HUES48 (cell line): ENCODE results near the gene RASSF7.

Source experiments
- H3K27ac ChIP-seq: one replicate; pipeline ENCODE4 v1.7.0; 2013; ENCODE audit warnings: low read depth, low read length, inconsistent platforms
- H3K27me3 ChIP-seq: 2 replicates; pipeline ENCODE4 v1.6.1; 2013; ENCODE audit warnings: mild to moderate bottlenecking, low read length; ENCODE audit not compliant: control insufficient read depth, insufficient read depth
- H3K36me3 ChIP-seq: 2 replicates; pipeline ENCODE4 v1.6.1; 2013; ENCODE audit warnings: low read length; ENCODE audit not compliant: control insufficient read depth, insufficient read depth
- H3K4me1 ChIP-seq: 2 replicates; pipeline ENCODE4 v1.6.1; 2013; ENCODE audit warnings: mild to moderate bottlenecking, low read length; ENCODE audit not compliant: control insufficient read depth, insufficient read depth
- H3K4me3 ChIP-seq: 2 replicates; pipeline ENCODE4 v1.5.1; 2013; ENCODE audit warnings: mild to moderate bottlenecking, low read depth, low read length
- H3K9ac ChIP-seq: 2 replicates; pipeline ENCODE4 v1.6.1; 2013; ENCODE audit warnings: mild to moderate bottlenecking, low read depth, low read length, moderate library complexity
- H3K9me3 ChIP-seq: 2 replicates; pipeline ENCODE4 v1.6.1; 2013; ENCODE audit warnings: low read length; ENCODE audit not compliant: control insufficient read depth, insufficient read depth

Gene RASSF7

GRCh38 chr11:544817-545166, 16.0 kb upstream of the RASSF7 start:
- no peak overlapping the region for H3K9ac ChIP-seq
- no peak overlapping the region for H3K27ac ChIP-seq
- H3K4me3 ChIP-seq, result no peak overlapping the region
- H3K36me3 ChIP-seq, result no peaks in the 10 kb centered on the region
- H3K9me3 ChIP-seq, result no peaks in the 10 kb centered on the region
- no peaks in the 10 kb centered on the region for H3K4me1 ChIP-seq
- no peaks in the 10 kb centered on the region for H3K27me3 ChIP-seq

- H3K9ac ChIP-seq, result no peak overlapping the region
- no peaks in the 10 kb centered on the region for H3K36me3 ChIP-seq
- H3K4me3 ChIP-seq, result no peak overlapping the region
- H3K27ac ChIP-seq, result no peak overlapping the region
- no peaks in the 10 kb centered on the region for H3K4me1 ChIP-seq
- no peaks in the 10 kb centered on the region for H3K27me3 ChIP-seq
- no peaks in the 10 kb centered on the region for H3K9me3 ChIP-seq
These were observed 15.6 kb upstream of the RASSF7 start for GRCh38 chr11:545171-545570.

GRCh38 chr11:548700-549603, 11.8 kb upstream of the RASSF7 start:
- H3K4me3 ChIP-seq, result no peak overlapping the region
- no peaks in the 10 kb centered on the region for H3K27me3 ChIP-seq
- no peaks in the 10 kb centered on the region for H3K4me1 ChIP-seq
- peak overlapping the region; percentile 5 for H3K27ac ChIP-seq
- no peak overlapping the region for H3K9ac ChIP-seq
- no peaks in the 10 kb centered on the region for H3K9me3 ChIP-seq
- no peaks in the 10 kb centered on the region for H3K36me3 ChIP-seq

GRCh38 chr11:550021-550745, 10.6 kb upstream of the RASSF7 start:
- Histone ChIP-seq H3K27ac (no peak overlapping the region), H3K9ac (no peak overlapping the region), H3K9me3 (no peaks in the 10 kb centered on the region), H3K27me3 (no peaks in the 10 kb centered on the region; the same call in 1 of the 2 replicates), H3K36me3 (no peaks in the 10 kb centered on the region), H3K4me3 (no peak overlapping the region), H3K4me1 (no peaks in the 10 kb centered on the region)

- H3K4me1 ChIP-seq, result no peaks in the 10 kb centered on the region
- H3K27me3 ChIP-seq, result peaks cover 3% of the 10 kb centered on the region; the same call in 1 of the 2 replicates
- no peak overlapping the region for H3K4me3 ChIP-seq
- no peak overlapping the region for H3K9ac ChIP-seq
- H3K9me3 ChIP-seq, result no peaks in the 10 kb centered on the region
- no peak overlapping the region for H3K27ac ChIP-seq
- H3K36me3 ChIP-seq, result no peaks in the 10 kb centered on the region
These were observed 10.1 kb upstream of the RASSF7 start for GRCh38 chr11:550746-551085.

- no peak overlapping the region for H3K4me3 ChIP-seq
- H3K9me3 ChIP-seq, result no peaks in the 10 kb centered on the region
- H3K36me3 ChIP-seq, result no peaks in the 10 kb centered on the region
- no peak overlapping the region for H3K27ac ChIP-seq
- H3K9ac ChIP-seq, result no peak overlapping the region
- no peaks in the 10 kb centered on the region for H3K4me1 ChIP-seq
- H3K27me3 ChIP-seq, result peaks cover 7% of the 10 kb centered on the region
These were observed 9.6 kb upstream of the RASSF7 start for GRCh38 chr11:551131-551530.

GRCh38 chr11:551596-551995, 9.2 kb upstream of the RASSF7 start:
- Histone ChIP-seq H3K36me3 (no peaks in the 10 kb centered on the region), H3K4me1 (no peaks in the 10 kb centered on the region), H3K4me3 (no peak overlapping the region), H3K27ac (no peak overlapping the region), H3K9ac (no peak overlapping the region), H3K27me3 (peaks cover 12% of the 10 kb centered on the region), H3K9me3 (no peaks in the 10 kb centered on the region)

GRCh38 chr11:553083-553987, 7.4 kb upstream of the RASSF7 start:
- H3K4me1 ChIP-seq, result no peaks in the 10 kb centered on the region
- H3K9ac ChIP-seq, result no peak overlapping the region
- peaks cover 27% of the 10 kb centered on the region for H3K27me3 ChIP-seq
- H3K27ac ChIP-seq, result no peak overlapping the region
- H3K4me3 ChIP-seq, result no peak overlapping the region
- H3K36me3 ChIP-seq, result no peaks in the 10 kb centered on the region
- H3K9me3 ChIP-seq, result no peaks in the 10 kb centered on the region

GRCh38 chr11:553988-554340, 6.8 kb upstream of the RASSF7 start:
- Histone ChIP-seq H3K4me3 (no peak overlapping the region), H3K9ac (no peak overlapping the region), H3K27ac (no peak overlapping the region), H3K9me3 (no peaks in the 10 kb centered on the region), H3K36me3 (no peaks in the 10 kb centered on the region), H3K27me3 (peaks cover 27% of the 10 kb centered on the region), H3K4me1 (no peaks in the 10 kb centered on the region)

- H3K36me3 ChIP-seq, result no peaks in the 10 kb centered on the region
- peaks cover 27% of the 10 kb centered on the region for H3K27me3 ChIP-seq
- H3K9ac ChIP-seq, result no peak overlapping the region
- H3K4me3 ChIP-seq, result peak overlapping the region; percentile 54
- no peaks in the 10 kb centered on the region for H3K9me3 ChIP-seq
- H3K4me1 ChIP-seq, result no peaks in the 10 kb centered on the region
- H3K27ac ChIP-seq, result peak overlapping the region; percentile 28
These were observed 6.1 kb upstream of the RASSF7 start for GRCh38 chr11:554428-555226.
